Measurements from ENCODE around the gene KSR1.

KSR1 gene

GRCh38 chr17:27575096-27575911 lies 119.1 kb downstream of the KSR1 start:
- DNase-seq = no peak

DNA sequence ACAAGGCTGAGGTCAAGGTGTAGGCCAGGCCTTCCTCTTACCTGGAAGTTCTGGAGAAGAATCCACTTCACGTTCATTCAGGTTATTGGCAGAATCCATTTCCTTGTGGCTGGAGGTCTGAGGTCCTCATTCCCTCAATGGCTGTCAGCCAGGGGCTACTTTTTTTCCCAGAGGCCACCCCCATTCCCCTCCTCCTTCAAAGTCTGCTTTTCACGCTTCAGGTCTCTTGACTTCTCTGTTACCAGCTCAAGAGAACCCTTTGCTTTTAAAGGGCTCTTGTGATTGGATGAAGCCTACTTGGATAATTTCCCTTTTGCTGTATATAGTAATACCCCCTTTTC lies 119.6 kb downstream of the KSR1 start:
- no peak for DNase-seq

GRCh38 chr17:27576477-27577083 lies 120.3 kb downstream of the KSR1 start:
- DNase-seq = no peak

DNA sequence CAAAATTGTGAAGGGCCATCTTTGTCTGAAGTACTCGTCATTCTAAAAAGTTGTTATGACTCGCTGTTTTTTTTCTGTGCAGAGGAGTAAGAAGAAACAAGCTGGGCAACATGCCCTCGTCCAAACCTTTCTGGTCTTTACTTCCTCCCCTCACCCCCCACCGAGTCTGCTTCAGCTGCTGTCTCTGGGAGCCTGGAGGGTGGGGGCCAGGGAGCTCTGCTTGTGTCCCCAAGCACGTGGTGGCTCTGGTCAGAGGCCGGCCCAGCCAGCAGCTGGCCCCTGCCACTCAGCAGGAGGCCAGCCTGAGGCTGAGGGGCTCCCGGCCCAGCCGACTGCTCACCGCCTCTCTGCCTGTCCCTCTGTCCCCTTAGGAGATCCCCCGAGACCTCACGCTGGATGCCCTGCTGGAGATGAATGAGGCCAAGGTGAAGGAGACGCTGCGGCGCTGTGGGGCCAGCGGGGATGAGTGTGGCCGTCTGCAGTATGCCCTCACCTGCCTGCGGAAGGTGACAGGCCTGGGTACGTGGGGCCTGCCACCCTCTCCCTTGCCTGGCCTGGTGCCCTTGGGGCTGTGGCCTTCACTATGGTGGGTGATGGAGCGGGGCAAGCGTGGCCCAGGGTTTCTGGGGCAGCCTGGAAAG lies 121.0 kb downstream of the KSR1 start:
- no peak for DNase-seq

DNA sequence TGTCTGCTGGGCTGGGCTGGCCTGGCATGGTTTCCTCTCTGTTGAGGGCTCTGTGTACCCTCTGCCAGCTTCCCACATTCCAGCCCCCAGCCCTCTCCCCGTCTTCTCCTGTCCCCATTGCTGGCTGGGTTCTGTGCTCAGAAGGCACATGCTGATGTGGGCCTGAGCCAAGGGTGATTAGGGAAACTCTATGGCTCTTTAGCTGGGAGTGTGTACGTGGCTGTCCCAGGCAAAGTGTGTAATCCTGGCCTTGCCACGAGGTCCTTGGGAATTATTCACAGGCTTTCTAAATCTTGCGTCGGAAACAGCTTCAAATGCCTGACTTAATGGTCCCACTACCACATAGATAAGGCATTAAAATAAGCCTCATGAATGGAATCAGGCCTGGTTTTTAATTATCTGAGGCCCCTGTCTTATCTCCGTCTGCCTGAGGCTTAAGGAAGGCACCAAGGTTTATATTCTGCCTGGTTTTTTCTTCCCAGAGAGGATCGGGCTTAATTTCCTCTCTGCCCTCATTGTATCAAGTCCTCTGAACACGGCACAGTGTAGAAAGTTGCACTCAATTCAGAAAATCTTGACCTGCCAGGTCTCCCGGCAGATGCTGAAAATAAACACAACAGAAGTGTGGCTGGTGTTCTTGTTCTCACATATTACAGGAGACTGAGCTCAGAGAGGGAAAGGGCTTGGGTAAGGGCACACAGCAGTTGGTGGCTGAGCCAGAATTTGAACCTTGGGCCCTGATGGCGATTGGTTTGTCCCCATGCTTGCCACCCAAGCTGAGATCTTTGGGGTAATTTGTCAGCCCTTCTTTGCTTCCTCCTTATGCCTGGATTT lies 121.9 kb downstream of the KSR1 start:
- DNase-seq = no peak

DNA sequence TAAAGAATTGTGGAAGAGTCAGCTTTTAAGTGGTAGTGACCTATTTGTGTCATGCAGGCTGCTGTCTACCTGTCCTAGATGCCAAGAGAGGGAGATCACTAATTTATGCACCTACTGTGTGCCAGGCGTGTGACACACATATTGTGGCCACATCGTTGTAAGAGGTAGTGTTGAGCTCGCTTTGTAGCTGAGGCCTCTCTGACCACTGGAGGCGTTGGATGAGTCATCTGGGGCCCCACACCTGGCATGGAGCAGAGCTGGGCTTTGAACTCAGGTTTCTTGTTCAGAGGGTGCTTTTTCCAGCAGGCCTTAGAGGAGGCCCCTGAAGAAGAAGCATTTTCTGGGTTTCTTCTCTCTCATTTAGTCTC lies 122.5 kb downstream of the KSR1 start:
- DNase-seq = peak; percentile 36

GRCh38 chr17:27579304-27579703 lies 123.1 kb downstream of the KSR1 start:
- DNase-seq = no peak

GRCh38 chr17:27579897-27580321 lies 123.7 kb downstream of the KSR1 start:
- no peak for DNase-seq

- DNase-seq = no peak
Measured at GRCh38 chr17:27581016-27581415, 124.8 kb downstream of the KSR1 start.

DNA sequence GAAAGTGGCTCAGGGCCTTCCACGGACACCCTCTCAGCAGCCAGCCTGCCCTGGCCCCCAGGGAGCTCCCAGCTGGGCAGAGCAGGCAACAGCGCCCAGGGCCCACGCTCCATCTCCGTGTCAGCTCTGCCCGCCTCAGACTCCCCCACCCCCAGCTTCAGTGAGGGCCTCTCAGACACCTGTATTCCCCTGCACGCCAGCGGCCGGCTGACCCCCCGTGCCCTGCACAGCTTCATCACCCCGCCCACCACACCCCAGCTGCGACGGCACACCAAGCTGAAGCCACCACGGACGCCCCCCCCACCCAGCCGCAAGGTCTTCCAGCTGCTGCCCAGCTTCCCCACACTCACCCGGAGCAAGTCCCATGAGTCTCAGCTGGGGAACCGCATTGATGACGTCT lies 126.4 kb downstream of the KSR1 start:
- no peak for DNase-seq

GRCh38 chr17:27585153-27585681 lies 129.0 kb downstream of the KSR1 start:
- no peak for DNase-seq

DNA sequence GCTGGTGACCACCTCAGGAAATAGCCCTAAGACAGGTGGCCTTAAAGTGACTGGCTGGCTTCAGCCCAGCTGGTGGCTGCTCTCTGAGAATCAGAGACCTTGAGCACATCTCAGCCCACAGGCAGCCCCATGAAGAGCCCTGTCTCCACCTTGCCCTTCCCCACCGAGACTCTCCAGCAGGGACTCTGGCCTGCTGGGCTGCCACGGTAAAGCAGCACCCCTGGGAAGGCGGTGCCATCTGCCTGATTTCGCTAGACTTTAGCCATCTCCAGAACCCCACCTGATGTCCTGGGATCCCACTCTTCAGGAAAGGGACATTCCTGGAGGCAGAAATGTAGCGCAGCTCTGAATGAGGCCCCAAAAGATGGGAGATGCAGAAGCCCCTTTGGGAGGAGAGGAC lies 129.5 kb downstream of the KSR1 start:
- DNase-seq = no peak

DNA sequence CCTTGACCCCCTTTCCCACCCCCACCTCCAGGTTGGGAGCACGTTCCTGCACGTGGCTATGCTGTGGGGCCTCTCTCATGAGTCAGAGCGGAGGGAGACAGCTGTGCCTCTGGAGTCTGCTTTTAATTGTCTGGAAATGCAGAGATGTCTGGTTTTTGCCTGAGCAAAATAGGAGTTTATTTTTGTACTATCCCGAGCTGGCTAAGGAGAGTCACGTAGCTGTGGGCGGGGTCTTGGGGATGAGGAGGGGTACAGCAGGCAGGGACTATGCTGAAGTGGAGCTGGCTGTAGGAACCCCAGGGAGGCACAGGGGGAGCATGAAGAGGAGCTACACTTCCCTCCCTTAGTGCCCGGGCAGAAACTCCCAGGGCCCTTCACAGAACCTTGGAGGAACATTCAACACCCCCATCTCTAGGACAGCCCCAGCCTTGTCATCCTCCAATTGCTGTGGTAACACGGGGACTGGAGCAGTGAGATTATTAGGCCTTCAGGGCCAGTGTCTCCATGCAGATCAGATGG lies 130.0 kb downstream of the KSR1 start:
- no peak for DNase-seq

- DNase-seq = no peak
Measured at GRCh38 chr17:27588354-27588753, 132.1 kb downstream of the KSR1 start.

DNA sequence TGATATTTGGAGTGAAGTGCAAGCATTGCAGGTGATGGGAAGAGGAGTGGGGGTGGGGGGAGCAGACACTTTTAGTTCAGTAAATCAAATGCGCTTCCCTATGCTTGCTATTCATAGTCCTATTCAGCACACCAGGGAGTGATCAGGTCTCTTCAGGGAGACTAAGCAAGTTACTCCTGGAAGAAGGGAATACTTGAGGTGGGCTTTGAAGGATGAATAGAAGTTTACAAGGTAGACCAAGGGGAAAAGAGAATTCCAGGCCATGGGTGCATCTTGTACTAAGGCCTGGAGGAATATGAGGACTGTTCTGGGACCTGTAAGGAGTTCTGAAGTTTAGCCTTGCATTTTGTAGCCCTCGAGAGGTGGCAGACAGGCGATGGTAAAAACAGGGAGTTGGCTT lies 134.6 kb downstream of the KSR1 start:
- DNase-seq = no peak

DNA sequence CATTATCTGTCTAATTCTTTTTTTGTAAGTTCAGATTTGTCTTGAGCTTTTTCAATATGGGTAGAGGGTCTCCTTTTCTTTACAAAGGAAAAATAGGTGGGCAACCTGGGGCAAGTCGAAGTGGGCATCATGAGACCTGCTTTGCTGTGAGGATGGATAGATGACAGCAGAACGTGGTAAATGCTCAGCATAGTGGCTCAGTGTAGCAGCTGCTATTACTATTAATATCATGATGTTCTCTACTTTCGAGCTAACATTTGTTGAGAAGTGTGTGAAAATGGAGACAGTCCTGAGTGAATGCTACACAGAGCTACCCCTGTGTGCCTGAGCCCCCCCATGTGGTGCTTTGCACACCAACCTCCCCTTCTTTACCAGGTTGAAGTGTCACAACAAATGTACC lies 135.7 kb downstream of the KSR1 start:
- DNase-seq = no peak

- no peak for DNase-seq
Measured at GRCh38 chr17:27593232-27593856, 137.1 kb downstream of the KSR1 start.

DNA sequence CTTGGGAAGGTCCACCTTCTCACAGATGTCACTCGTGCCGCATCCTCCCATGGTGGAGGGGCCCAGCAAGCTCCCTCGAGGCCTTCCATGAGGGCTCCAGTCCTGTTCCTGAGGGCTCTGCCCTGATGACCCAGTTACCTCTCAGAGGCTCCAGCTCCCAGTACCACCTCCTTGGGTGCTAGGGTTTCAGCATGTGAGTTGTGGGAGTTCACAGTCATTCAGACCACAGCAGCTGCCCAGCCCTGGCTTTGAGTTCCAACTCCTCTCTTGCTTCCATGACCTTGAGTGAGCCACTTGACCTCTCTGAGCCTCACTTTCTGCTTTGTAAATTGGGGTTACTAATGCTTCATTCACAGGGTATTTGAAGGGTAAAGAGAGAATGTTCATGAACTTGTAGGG lies 137.6 kb downstream of the KSR1 start:
- DNase-seq = no peak

DNA sequence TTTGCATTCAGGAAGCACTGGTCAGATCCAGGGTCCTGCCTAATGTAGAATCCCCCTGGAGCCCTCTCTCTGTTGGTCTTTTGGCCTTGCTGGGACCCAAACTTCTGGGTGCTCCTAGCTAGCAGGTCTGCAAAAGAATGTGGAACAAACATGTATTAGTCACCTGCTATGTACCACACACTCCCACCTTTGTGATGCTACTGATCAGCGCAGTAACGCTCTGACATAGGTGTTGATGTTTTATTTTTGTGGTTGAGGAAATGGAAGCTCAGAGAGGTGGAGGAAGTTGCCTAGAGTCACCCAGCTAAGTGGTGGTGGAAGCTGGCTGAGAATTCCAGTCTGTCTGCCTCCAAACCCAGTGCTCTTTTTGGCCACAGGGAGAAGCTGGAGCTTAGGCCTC lies 139.0 kb downstream of the KSR1 start:
- no peak for DNase-seq

GRCh38 chr17:27596096-27596495 lies 139.8 kb downstream of the KSR1 start:
- DNase-seq = no peak

- DNase-seq = no peak
Measured at GRCh38 chr17:27596566-27597187, 140.4 kb downstream of the KSR1 start.

DNA sequence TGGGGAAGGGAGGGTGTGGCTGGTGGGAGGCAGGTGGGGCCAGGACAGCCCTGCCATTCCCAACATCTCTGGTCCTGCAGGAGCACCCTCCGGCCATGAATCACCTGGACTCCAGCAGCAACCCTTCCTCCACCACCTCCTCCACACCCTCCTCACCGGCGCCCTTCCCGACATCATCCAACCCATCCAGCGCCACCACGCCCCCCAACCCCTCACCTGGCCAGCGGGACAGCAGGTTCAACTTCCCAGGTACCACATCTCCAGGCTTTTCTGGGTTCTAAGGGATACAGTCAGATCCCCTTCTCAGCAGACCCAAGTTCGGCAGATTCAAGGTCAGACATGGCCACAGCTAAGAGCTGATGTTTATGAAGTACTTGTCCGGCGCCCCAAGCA lies 140.9 kb downstream of the KSR1 start:
- no peak for DNase-seq

Data from stimulated activated CD4-positive, alpha-beta T cell treated with anti-CD3 and anti-CD28 coated beads, Interleukin-4, amount 100 ng/mL, for 1 hour (primary cell).